Tibial nerve (tissue), 3 donors: ENCODE data around the gene JAG2.

ENCODE experiments used
- POLR2A ChIP-seq, 2 donors: fragments of 450-650 bp; IDR thresholded peaks; one replicate each; pipeline ENCODE4 v1.6.1; 2017; ENCODE audit warnings: antibody characterized with exemption in 2 of 2, mild to moderate bottlenecking in 2 of 2, moderate library complexity in 2 of 2
- TF ChIP-seq, protein P1 (sequence below), 5 experiments: fragments of 200-600 bp in 3 of 5; fragments of 450-650 bp in 2 of 5; sonication (generic) in 3 of 5; IDR thresholded peaks; one replicate each; pipeline ENCODE4 v1.5.1; 2016 to 2019; ENCODE audit warnings: antibody characterized with exemption in 5 of 5, mild to moderate bottlenecking in 3 of 5, moderate library complexity in 2 of 5

DNA sequence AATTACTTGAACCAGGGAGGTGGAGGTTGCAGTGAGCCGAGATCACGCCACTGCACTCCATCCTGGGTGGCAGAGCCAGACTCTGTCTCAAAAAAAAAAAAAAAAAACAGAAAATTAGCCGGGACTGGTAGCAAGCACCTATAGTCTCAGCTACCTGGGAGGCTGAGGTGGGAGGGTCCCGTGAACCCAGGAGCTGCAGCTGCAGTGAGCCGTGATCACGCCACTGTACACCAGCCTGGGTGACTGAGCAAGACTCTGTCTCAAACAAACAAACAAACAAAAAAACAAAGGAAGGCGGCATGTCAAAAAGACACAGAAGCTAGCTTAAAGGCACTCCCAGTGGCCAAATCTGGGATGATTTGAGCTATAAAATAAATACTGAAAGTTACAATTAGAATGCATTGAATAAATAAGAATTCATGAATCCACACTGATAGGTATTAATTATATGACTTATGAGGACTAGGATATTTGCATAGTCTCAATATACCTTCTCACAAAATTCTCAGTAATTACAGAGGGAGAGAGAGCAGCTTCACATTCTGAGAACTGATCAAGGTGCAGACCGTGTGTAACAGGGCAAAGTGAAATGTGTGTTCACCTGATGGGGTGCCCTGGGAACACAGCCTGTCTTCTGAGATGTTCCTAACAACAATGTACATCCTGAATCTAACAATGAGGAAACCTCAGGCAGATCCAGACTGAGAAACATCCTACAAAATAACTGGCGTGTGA, 60.6 kb downstream of the JAG2 start:
- TF ChIP-seq, protein P1, sequence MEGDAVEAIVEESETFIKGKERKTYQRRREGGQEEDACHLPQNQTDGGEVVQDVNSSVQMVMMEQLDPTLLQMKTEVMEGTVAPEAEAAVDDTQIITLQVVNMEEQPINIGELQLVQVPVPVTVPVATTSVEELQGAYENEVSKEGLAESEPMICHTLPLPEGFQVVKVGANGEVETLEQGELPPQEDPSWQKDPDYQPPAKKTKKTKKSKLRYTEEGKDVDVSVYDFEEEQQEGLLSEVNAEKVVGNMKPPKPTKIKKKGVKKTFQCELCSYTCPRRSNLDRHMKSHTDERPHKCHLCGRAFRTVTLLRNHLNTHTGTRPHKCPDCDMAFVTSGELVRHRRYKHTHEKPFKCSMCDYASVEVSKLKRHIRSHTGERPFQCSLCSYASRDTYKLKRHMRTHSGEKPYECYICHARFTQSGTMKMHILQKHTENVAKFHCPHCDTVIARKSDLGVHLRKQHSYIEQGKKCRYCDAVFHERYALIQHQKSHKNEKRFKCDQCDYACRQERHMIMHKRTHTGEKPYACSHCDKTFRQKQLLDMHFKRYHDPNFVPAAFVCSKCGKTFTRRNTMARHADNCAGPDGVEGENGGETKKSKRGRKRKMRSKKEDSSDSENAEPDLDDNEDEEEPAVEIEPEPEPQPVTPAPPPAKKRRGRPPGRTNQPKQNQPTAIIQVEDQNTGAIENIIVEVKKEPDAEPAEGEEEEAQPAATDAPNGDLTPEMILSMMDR (IDR thresholded peaks at IDR 0.05), result no peak
- no peak for TF ChIP-seq POLR2A (IDR thresholded peaks at IDR 0.05)
